ENCODE results near the gene PATZ1.

- no peak for TF ChIP-seq CTCF (conservative IDR thresholded peaks at IDR 0.05 in 1 of 2, IDR thresholded peaks at IDR 0.05 in 1 of 2; ENCODE audit: low read depth in 1 of 2, low read length in 2 of 2)
- no peak for TF ChIP-seq EZH2 (IDR thresholded peaks at IDR 0.05; ENCODE audit: low read length, missing control alignments)
Observed at GRCh38 chr22:31346255-31346732, at the start of gene PATZ1.
